ENCODE data around the gene ADAMTSL2.

Gene ADAMTSL2

GRCh38 chr9:133488686-133489252, 45.7 kb upstream of the ADAMTSL2 start:
- Histone ChIP-seq H3K79me1 (ENCODE audit: low read depth, low read length) (peaks cover 2% of the 10 kb centered on the region), H2BK120ac (ENCODE audit: low read depth, low read length) (no peak overlapping the region), H3K4me1 (ENCODE audit: control insufficient read depth in 2 of 2, insufficient read depth in 1 of 2, low read depth in 1 of 2, low read length in 2 of 2) (peaks cover 0 to 12% of the 10 kb centered on the region in 2 donors), H3K9ac (ENCODE audit: low read depth, low read length, poor library complexity) (peak overlapping the region; percentile 60), H3K36me3 (replicated peaks in 1 of 2; ENCODE audit: control insufficient read depth in 2 of 2, insufficient read depth in 2 of 2, low read length in 2 of 2) (no peaks in the 10 kb centered on the region), H2BK5ac (ENCODE audit: low read length) (no peak overlapping the region), H3K4me3 (ENCODE audit: low read length in 2 of 2) (no peak overlapping the region), H3K23ac (ENCODE audit: low read depth, low read length, poor library complexity) (peak overlapping the region; percentile 17), H3K14ac (ENCODE audit: low read length) (no peak overlapping the region), H4K8ac (ENCODE audit: low read depth, low read length) (peak overlapping the region; percentile 19), H2BK15ac (ENCODE audit: low read length) (peak overlapping the region; percentile 71), H2BK12ac (ENCODE audit: low read length) (peak overlapping the region; percentile 41), H3K4ac (ENCODE audit: low read length) (no peak overlapping the region), H3K4me2 (ENCODE audit: insufficient read depth, low read length, poor library complexity, severe bottlenecking) (no peak overlapping the region), H2AFZ (ENCODE audit: low read length) (no peak overlapping the region), H3K18ac (ENCODE audit: low read length) (no peak overlapping the region), H3K9me3 (replicated peaks in 1 of 2; ENCODE audit: control insufficient read depth in 2 of 2, insufficient read depth in 1 of 2, low read depth in 1 of 2, low read length in 2 of 2) (no peaks in the 10 kb centered on the region), H4K91ac (ENCODE audit: low read depth, low read length, poor library complexity) (no peak overlapping the region), H3K27me3 (ENCODE audit: control insufficient read depth in 3 of 3, insufficient read depth in 3 of 3, low read depth in 1 of 3, low read length in 3 of 3) (peaks cover 0 to 36% (median 0%) of the 10 kb centered on the region in 3 experiments), H3K27ac (replicated peaks; ENCODE audit: low read length) (no peak overlapping the region), H2AK5ac (ENCODE audit: low read depth, low read length) (peak overlapping the region; percentile 79)
- no peak for DNase-seq (ENCODE audit: low spot score)
- WGBS, 2 donors (ENCODE audit: extremely low coverage in 2 of 2, insufficient read length in 2 of 2, insufficient replicate concordance in 1 of 2), result no CpG with 5 or more reads among the region's 18 CpGs

DNA sequence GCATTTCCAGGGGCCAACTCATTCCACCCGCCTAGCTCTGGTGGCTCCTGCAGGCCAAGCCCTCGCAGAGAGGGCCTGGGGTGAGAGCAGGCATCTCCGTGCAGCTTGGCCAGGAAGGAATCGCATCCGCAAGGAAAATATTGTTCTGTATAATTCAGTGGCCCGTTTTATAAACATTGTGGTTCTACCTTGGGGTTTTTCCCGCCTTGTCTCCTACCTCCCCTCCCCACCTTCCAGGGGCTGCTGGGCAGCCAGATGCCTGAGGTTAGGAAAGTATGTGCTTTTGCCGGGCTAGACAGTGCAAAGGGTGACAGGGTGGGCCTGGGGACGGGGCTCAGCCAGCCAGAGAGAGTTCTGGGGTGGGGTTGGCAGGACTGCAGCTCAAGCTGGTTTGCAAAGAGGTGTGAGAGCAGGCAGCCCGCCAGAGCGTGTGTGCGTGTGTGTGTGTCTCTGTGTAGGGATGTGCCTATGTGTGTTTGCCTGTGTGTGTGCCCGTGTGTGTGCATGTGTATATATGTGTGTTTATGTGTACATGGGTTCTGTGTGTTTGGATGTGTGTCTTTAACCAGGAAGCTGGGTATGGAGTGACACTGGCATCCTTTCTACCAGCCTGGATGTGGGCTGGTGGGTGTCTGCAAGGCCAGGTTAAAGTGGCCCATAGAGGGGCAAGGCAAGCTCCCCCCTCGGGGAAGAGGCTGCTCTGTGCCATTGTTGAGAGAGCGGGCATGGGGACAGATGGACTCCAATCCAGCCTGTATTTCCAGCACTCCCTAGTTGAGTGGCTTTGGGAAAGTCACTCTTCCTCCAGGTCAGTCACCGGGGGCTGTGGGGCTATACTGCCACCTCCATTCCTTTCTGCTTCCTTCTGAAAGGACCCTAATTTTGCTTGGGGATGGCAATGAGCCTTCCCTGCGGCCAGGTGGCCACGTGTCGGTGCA, 45.0 kb upstream of the ADAMTSL2 start:
- Histone ChIP-seq H3K79me1 (ENCODE audit: low read depth, low read length) (peaks cover 2% of the 10 kb centered on the region), H3K23ac (ENCODE audit: low read depth, low read length, poor library complexity) (peak overlapping the region; percentile 17), H3K27me3 (ENCODE audit: control insufficient read depth in 3 of 3, insufficient read depth in 3 of 3, low read depth in 1 of 3, low read length in 3 of 3) (peaks cover 0 to 35% (median 0%) of the 10 kb centered on the region in 3 experiments), H3K18ac (ENCODE audit: low read length) (no peak overlapping the region), H3K4ac (ENCODE audit: low read length) (no peak overlapping the region), H2BK12ac (ENCODE audit: low read length) (no peak overlapping the region), H2BK120ac (ENCODE audit: low read depth, low read length) (peak overlapping the region; percentile 18), H4K8ac (ENCODE audit: low read depth, low read length) (peak overlapping the region; percentile 19), H2BK5ac (ENCODE audit: low read length) (no peak overlapping the region), H3K4me1 (ENCODE audit: control insufficient read depth in 2 of 2, insufficient read depth in 1 of 2, low read depth in 1 of 2, low read length in 2 of 2) (peaks cover 0 to 12% of the 10 kb centered on the region in 2 donors), H2BK15ac (ENCODE audit: low read length) (peak overlapping the region; percentile 71), H2AFZ (ENCODE audit: low read length) (no peak overlapping the region), H3K36me3 (replicated peaks in 1 of 2; ENCODE audit: control insufficient read depth in 2 of 2, insufficient read depth in 2 of 2, low read length in 2 of 2) (no peaks in the 10 kb centered on the region), H2AK5ac (ENCODE audit: low read depth, low read length) (peak overlapping the region; percentile 79), H3K27ac (replicated peaks; ENCODE audit: low read length) (no peak overlapping the region), H4K91ac (ENCODE audit: low read depth, low read length, poor library complexity) (no peak overlapping the region), H3K14ac (ENCODE audit: low read length) (peak overlapping the region; percentile 6), H3K9ac (ENCODE audit: low read depth, low read length, poor library complexity) (peak overlapping the region; percentile 60), H3K9me3 (replicated peaks in 1 of 2; ENCODE audit: control insufficient read depth in 2 of 2, insufficient read depth in 1 of 2, low read depth in 1 of 2, low read length in 2 of 2) (no peaks in the 10 kb centered on the region), H3K4me3 (ENCODE audit: low read length in 2 of 2) (no peak overlapping the region), H3K4me2 (ENCODE audit: insufficient read depth, low read length, poor library complexity, severe bottlenecking) (no peak overlapping the region)
- DNase-seq (ENCODE audit: low spot score), result no peak
- WGBS, 2 donors (ENCODE audit: extremely low coverage in 2 of 2, insufficient read length in 2 of 2, insufficient replicate concordance in 1 of 2), result no CpG with 5 or more reads among the region's 19 CpGs

- Histone ChIP-seq H4K8ac (ENCODE audit: low read depth, low read length) (no peak overlapping the region), H3K14ac (ENCODE audit: low read length) (peak overlapping the region; percentile 6), H3K18ac (ENCODE audit: low read length) (peak overlapping the region; percentile 80), H3K23ac (ENCODE audit: low read depth, low read length, poor library complexity) (no peak overlapping the region), H2AFZ (ENCODE audit: low read length) (no peak overlapping the region), H3K36me3 (replicated peaks in 1 of 2; ENCODE audit: control insufficient read depth in 2 of 2, insufficient read depth in 2 of 2, low read length in 2 of 2) (no peaks in the 10 kb centered on the region), H3K9me3 (replicated peaks in 1 of 2; ENCODE audit: control insufficient read depth in 2 of 2, insufficient read depth in 1 of 2, low read depth in 1 of 2, low read length in 2 of 2) (no peaks in the 10 kb centered on the region), H2BK5ac (ENCODE audit: low read length) (no peak overlapping the region), H3K9ac (ENCODE audit: low read depth, low read length, poor library complexity) (peak overlapping the region; percentile 30), H3K27ac (replicated peaks; ENCODE audit: low read length) (no peak overlapping the region), H3K4me3 (ENCODE audit: low read length in 2 of 2) (no peak overlapping the region), H3K4me2 (ENCODE audit: insufficient read depth, low read length, poor library complexity, severe bottlenecking) (no peak overlapping the region), H3K79me1 (ENCODE audit: low read depth, low read length) (peaks cover 2% of the 10 kb centered on the region), H2BK120ac (ENCODE audit: low read depth, low read length) (peak overlapping the region; percentile 18), H2BK15ac (ENCODE audit: low read length) (peak overlapping the region; percentile 67), H3K27me3 (ENCODE audit: control insufficient read depth in 3 of 3, insufficient read depth in 3 of 3, low read depth in 1 of 3, low read length in 3 of 3) (peaks cover 0 to 35% (median 0%) of the 10 kb centered on the region in 3 experiments), H2BK12ac (ENCODE audit: low read length) (peak overlapping the region; percentile 41), H2AK5ac (ENCODE audit: low read depth, low read length) (peak overlapping the region; percentile 37), H3K4me1 (ENCODE audit: control insufficient read depth in 2 of 2, insufficient read depth in 1 of 2, low read depth in 1 of 2, low read length in 2 of 2) (peaks cover 0 to 12% of the 10 kb centered on the region in 2 donors), H4K91ac (ENCODE audit: low read depth, low read length, poor library complexity) (no peak overlapping the region), H3K4ac (ENCODE audit: low read length) (no peak overlapping the region)
- no peak for DNase-seq (ENCODE audit: low spot score)
- no CpG with 5 or more reads among the region's 13 CpGs for WGBS, 2 donors (ENCODE audit: extremely low coverage in 2 of 2, insufficient read length in 2 of 2, insufficient replicate concordance in 1 of 2)
Observed at GRCh38 chr9:133490201-133490681, 44.3 kb upstream of the ADAMTSL2 start.
